Right renal cortex interstitium (tissue), 3 donors: ENCODE measurements around the gene ZNF487. TPM values are rescaled to one million over a fixed set of nuclear protein-coding genes. Genes with fewer than 3 reads are reported as not detected.
"Not testable (repeated sequence)": the region's sequence is repeated elsewhere in the genome, so short reads cannot be mapped to it uniquely, and the experiment has no call there.

ENCODE experiments used
- DNase-seq, 3 donors: peaks; one replicate each; pipeline ENCODE4 v3.0.0-alpha.2; 2013; ENCODE audit warnings: low read depth in 3 of 3, low spot score in 2 of 3
- polyA plus RNA-seq, 3 donors: library from polyadenylated mRNA; unstranded; fragments of 120-200 nt; gene quantifications; one replicate each; pipeline ENCODE4 v1.2.1, GENCODE V29; 2013; ENCODE audit not compliant: insufficient read length in 3 of 3

The ZNF487 gene
- polyA plus RNA-seq, 3 donors, result 10.7 to 11.9 (median 11.6) TPM

DNA sequence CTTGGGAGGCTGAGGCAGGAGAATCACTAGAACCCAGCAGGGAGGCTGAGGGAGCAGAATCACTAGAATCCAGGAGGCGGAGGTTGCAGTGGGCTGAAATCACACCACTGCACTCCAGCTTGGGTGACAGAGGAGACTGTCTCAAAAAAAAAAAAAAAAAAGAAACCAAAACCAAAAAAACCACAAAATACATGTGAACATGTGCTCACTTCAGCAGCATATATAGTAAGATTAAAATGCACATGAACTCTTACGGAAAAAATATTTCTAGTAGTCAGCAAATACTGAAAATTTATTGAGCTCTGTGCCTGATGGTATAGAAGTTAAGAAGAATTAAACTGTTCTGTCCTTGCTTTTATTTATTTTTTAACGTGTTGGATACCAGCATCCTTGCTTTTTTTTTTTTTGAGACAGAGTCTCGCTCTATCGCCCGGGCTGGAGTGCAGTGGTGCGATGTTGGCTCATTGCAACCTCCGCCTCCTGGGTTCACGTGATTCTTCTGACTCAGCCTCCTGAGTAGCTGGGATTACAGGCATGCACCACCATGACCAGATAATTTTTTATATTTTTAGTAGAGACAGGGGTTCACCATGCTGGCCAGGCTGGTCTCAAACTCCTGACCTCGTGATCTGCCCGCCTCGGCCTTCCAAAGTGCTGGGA is 9.6 kb upstream of the ZNF487 start:
- no peak for DNase-seq

DNA sequence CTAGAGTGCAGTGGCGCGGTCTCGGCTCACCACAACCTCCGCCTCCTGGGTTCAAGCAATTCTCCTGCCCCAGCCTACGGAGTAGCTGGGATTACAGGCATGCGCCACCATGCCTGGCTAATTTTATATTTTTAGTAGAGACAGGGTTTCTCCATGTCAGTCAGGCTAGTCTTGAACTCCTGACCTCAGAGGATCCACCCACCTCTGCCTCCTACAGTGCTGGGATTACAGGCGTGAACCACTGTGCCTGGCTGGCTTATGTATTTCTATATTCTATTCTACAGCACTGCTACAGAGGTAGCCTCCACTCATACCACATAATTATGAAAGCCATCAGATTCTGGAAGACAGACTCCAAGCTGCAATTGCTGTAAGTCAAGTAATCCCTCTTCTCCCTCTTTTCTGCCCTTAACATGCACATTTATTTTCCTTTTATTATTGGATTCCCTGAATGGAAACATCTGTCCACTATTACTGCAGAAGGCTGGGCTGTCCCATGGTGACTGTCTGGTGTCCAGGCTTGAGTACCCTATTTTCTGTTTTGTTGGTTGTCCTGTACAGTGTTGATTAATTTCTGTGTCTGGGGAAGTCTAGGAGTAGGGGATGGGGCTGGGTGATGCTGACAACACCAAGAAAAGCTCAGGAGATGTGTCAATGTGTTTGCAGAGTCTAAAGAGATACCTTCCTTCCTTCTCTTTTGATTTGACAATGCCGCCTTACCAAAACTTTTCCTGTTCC is 5.8 kb upstream of the ZNF487 start:
- no peak for DNase-seq

DNA sequence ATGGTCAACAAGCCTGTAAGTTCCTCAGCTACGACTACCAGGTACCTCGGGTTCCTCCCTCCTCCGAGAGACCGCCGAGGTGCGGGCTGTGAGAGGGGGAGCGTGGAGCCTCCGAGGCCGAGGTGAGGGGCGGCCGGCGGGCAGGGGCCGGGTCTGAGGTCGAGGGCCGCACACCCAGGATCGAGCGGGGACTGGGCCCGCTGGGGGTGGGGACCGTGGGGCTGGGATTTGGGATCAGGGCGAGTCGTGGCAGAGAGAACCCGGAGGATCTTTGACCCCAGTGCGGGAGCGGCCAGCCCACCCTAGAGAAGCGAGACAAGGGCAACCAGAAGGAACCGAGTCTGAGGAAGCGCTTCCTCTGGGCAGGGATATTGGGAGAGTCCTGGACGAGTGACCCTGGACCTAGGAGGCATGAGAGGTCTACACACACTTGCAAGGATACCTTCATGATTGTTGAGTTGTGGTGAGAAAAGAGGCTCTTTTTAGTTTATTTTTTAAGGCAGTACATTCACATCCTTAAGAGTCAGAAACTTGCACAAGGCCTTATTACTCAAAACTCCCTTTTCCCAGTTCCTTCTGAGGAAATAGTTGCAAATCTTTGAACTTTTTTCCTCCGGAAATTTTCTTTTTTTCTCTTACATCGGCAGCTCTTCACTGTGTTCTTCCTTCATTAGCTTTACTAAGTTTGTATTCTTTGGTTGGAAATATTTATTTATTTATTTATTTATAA is 395 bp downstream of the ZNF487 start:
- no peak for DNase-seq

DNA sequence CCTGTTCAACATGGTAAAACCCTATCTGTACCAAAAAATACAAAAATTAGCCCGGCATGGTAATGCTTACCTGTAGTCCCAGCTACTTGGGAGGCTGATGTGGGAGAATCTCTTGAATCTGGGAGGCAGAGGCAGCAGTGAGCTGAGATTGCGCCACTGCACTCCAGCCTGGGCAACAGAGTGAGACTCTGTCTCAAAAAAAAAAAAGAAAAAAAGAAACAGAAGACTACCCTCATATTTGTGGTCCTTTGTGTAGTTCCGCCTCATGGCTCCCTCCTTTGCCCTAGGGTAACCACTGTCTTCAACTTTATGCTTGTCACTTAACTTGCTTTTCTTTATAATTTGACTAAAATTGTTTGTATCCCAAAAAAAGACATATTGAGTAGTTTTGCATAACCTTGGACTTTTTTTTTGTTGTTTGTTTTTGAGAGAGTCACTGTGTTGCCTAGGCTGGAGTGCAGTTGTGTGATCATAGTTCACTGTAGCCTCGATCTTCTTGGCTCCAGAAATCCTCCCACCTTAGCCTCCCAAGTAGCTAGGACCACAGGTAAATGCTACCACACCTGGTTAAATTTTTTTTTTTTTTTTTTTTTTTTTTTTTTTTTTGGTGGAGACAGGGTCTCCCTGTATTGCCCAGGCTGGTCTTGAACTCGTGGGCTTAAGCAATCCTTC is 3.7 kb downstream of the ZNF487 start:
- DNase-seq, result no peak

DNA sequence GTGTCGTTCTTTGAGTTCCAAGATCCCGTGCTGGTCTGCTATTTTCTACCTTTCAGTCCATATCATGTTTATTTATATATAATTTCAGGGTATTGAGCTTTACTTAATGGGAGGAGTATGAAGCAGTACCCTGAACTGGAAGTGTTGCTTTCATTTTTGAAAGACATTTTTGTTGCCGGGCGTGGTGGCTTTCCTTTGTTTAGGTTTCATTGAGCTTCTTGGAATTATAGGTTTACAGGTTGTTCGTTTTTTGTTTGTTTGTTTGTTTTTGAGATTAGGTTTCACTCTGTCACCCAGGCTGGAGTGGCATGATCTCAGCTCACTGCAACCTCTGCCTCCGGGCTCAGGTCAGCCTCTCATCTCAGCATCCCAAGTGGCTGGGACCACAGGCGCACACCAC is 7.4 kb downstream of the ZNF487 start:
- no peak for DNase-seq

DNA sequence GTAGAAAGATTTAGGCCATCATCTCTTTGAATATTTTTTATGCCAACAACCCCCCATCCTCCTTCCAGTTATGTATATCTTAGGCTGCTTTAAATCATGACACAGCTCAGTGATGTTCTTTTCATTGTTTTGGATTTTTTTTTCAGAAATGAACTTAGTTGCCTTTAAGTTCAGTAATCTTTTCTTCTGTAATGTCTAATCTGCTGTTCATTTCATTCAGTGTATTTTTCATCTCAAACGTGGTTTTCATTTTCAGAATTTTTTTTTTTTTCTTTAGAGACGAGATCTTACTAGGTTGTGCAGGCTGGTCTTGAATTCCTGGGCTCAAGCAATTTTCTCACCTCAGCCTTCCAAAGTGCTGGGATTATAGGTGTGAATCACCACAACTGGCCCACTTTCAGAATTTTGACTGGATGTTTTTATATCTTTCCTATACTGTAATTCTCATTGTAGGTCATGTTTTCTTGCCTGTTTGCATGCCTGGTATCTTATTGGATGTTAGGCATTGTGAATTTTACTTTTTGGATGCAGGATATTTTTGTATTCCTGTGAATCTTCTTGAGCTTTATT is 8.1 kb downstream of the ZNF487 start:
- no peak for DNase-seq

DNA sequence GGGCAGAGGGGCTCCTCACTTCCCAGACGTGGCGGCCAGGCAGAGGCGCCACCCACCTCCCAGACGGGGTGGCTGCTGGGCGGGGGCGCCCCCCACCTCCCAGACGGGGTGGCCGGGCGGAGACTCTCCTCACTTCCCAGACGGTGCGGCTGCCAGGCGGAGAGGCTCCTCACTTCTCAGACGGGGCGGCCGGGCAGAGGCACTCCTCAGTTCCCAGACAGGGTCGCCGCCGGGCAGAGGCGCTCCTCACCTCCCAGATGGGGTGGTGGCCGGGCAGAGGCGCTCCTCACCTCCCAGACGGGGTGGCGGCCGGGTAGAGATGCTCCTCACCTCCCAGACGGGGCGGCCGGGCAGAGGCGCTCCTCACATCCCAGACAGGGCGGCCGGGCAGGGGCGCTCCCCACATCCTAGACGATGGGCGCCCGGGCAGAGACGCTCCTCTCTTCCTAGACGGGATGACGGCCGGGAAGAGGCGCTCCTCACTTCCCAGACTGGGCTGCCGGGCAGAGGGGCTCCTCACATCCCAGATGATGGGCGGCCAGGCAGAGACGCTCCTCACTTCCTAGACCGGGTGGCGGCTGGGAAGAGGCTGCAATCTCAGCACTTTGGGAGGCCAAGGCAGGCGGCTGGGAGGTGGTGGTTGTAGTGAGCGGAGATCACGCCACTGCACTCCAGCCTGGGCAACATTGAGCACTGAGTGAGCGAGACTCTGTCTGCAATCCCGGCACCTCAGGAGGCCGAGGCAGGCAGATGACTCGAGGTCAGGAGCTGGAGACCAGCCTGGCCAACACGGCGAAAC is 9.5 kb downstream of the ZNF487 start:
- DNase-seq, result not testable (repeated sequence)

DNA sequence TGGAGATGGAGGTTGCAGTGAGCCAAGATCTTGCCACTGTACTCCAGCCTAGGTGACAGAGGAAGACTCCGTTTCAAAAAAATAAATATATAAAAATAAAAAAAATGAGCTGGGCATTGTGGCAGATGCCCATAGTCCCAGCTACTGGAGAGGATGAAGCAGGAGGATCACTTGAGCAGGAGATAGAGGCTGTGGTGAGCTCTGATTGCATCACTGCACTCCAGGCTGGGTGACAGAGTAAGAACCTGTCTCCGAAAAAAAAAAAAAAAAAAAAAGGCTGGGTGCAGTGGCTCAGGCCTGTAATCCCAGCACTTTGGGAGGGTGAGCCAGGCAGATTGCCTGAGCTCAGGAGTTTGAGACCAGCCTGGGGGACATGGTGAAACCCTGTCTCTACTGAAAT is 11.8 kb downstream of the ZNF487 start:
- no peak for DNase-seq

DNA sequence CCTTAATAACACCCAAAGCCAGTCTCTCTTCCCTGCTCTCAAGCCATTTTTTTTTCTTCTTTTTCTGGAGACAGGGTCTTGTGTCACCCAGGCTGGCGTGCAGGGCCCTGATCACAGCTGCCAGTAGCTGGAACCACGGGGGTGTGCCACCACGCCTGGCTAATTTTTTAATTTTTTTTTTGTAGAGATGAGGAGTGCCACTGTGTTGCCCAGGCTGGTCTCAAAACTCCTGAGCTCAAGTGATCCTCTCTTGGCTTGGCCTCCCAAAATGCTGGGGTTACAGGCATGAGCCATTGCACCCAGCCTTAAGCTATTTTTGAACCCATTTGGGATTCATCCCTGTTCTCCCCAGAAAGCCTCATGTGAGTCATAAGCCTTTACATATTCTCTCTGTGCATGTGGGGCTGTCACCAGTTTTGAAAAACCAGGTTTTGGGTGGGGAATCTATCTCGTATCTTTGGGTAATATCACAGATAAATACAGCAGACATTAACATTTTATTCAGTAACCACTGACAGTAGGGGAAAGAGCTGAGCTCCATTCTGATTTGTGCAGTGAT is 15.5 kb downstream of the ZNF487 start:
- no peak for DNase-seq

DNA sequence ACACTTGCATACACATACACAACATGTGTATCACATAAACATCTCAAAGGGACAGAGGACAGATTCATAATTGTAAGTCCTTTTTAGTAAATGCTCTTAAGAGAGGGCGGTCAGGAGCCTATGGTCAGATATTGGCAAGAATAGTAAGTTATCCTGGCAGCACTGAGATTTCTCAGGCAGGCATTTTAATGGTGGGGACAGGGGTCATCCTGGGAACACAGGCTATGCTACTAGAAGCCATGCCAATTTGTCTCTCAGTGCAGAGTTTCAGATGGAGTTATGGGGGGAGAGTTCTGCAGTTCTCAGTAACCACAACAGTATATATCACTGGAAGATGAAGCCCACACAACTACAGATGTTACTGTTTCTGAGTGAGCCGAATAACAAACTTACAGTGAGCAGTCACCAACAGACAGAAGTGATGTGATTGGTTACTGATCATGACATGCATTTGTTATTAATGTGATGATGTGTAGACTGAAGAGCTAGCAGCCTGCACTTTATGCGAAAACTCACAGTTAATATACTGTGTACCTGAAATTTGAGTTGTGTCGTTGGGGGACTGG is 16.4 kb downstream of the ZNF487 start:
- DNase-seq, result no peak

DNA sequence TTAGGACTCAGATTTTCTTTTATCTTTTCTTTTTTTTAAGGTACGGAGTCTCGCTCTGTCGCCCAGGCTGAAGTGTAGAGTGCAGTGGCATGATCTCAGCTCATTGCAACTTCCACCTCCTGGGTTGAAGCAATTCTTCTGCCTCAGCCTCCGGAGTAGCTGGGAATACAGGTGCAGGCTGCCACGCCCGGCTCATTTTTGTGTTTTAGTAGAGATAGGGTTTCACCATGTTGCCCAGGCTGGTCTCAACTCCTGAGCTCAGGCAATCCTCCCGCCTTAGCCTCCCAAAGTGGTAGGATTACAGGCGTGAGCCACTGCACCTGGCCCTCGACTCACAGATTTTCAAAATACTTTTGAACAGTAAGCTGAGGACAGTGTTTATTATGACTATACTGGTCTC is 17.1 kb downstream of the ZNF487 start:
- not testable (repeated sequence) for DNase-seq

DNA sequence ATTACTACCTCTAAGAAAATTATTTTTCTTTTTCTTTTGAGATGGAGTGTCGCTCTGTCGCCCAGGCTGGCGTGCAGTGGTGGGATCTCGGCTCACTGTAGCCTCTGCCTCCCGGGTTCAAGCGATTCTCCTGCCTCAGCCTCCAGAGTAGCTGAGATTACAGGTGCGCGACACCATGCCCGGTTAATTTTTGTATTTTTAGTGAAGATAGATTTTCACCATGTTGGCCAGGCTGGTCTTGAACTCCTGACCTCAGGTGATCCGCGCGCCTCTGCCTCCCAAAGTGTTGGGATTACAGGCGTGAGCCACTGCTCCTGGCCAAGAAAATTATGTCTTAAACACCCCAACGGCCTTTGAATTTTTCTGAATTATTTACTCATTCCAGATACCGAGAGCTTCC is 19.6 kb downstream of the ZNF487 start:
- not testable (repeated sequence) for DNase-seq

DNA sequence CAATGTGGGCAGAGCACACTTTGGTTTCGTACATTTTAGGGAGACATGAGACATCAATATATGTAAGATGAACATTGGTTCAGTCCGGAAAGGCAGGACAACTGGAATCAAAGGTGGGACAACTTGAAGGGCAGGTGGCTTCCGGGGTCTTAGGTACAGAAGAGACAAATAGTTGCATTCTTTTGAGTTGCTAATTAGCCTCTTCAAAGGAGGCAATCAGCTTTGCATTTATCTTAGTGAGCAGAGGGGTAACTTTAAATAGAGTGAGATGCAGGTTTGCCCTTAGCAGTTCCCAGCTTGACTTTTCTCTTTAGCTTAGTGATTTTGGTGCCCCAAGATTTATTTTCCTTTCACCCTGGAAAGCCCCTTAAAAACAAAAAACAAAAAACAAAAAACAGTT is 21.3 kb downstream of the ZNF487 start:
- no peak for DNase-seq

DNA sequence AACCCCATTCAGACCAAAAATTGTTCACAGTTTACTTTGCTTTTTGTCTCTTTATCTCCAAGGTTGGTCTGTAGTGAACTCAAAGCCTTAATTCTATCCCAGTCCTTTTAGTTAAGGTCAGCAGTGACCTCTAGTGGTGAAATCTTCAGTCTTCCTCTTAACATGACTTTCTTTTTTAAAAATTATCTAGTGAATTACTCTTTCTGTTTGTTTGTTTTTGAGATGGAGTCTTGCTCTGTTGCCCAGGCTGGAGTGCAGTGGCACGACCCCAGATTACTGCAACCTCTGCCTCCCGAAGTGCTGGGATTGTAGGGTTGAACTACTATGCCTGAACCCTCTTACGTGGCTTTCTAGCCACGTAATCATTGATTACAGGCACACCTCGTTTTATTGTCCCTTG is 25.0 kb downstream of the ZNF487 start:
- DNase-seq, result peak; percentile 58 to 73 (median 65)

DNA sequence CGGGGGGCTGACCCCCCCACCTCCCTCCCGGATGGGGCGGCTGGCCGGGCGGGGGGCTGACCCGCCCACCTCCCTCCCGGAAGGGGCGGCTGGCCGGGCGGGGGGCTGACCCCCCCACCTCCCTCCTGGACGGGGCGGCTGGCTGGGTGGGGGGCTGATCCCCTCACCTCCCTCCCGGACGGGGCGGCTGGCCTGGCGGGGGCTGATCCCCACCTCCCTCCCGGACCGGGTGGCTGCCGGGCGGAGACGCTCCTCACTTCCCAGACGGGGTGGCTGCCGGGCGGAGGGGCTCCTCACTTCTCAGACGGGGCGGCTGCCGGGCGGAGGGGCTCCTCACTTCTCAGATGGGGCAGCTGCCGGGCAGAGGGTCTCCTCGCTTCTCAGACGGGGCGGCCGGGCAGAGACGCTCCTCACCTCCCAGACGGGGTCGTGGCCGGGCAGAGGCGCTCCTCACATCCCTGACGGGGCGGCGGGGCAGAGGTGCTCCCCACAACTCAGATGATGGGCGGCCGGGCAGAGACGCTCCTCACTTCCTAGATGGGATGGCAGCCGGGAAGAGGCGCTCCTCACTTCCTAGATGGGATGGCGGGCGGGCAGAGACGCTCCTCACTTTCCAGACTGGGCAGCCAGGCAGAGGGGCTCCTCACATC is 28.3 kb downstream of the ZNF487 start:
- DNase-seq, result not testable (repeated sequence)

DNA sequence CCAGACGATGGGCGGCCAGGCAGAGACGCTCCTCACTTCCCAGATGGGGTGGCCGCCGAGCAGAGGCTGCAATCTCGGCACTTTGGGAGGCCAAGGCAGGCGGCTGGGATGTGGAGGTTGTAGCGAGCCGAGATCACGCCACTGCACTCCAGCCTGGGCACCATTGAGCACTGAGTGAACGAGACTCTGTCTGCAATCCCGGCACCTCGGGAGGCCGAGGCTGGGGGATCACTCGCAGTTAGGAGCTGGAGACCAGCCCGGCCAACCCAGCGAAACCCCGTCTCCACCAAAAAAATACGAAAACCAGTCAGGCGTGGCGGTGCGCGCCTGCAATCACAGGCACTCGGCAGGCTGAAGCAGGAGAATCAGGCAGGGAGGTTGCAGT is 28.8 kb downstream of the ZNF487 start:
- DNase-seq, result not testable (repeated sequence)

DNA sequence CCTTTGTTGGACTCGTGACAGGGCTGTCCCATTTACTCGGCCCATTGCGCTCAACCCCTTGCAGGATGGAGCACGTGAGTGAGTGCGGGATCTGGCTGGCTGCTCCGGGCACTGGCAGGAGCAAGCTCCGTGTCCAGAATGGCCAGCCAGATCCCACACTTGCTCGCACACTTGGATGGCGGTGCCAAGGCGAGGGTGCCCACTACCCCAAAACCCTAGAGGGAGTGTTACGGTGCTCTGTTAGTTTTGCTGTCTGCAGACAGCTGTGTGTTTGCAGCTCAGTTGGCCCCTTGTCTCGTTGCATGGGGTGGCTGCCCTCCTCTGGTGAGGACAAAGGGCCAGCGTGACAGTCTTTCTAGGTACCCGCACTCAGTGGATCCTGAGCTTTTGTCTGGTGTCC is 34.2 kb downstream of the ZNF487 start:
- no peak for DNase-seq

DNA sequence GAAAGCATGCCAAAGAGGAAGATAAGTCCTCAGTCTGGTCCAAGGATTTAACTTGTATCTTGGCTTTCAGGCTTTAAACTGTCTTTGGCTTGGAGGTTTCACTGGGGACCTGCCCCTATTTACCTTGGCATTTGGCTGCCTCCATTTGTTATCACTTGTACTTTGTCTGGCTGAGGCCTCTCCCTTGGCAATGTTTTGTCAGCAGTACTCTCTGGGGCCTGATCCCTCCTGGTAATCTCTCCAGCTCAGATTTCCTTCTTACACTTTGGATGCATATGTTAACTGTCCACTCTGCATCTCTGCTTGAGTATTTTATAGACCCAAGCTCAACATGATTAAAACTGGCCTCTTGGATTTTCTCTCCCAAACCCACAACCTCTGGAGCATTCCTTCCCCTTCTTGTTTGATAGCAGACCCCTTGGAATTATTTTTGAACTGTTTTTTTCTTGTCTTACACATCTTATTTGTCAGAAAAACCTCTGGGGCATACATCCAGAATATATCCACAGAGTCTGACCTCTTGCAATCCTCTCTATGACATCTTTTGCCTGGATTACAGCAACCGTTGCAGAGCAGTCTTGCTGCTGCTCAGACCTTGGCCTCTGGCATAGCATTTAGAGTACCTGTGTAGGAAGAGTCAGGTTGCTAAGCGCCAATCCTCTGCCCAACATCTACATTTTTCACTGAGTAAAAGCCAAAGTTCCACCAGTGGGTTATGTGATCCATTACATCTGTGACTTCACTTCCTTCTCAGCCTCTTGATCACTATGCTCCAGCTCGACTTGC is 35.2 kb downstream of the ZNF487 start:
- DNase-seq, result no peak
